CD4-positive, alpha-beta T cell treated with Interleukin-4 for 1 hour (primary cell): Measurements from ENCODE around the gene DRAM1.
A peak's percentile ranks its signal among the peaks of the same experiment; 100 is the strongest.
"Not testable (repeated sequence)": the region's sequence is repeated elsewhere in the genome, so short reads cannot be mapped to it uniquely, and the experiment has no call there.

ENCODE experiments used
- DNase-seq, 2 donors: peaks; one replicate each; pipeline ENCODE4 v3.0.0-alpha.2; 2020 to 2022

The DRAM1 gene

GRCh38 chr12:101859664-101860607, 17.4 kb upstream of the DRAM1 start:
- no peak for DNase-seq

GRCh38 chr12:101861688-101862087, 15.7 kb upstream of the DRAM1 start:
- DNase-seq = not testable (repeated sequence)

GRCh38 chr12:101862245-101862644, 15.1 kb upstream of the DRAM1 start:
- DNase-seq = no peak

DNA sequence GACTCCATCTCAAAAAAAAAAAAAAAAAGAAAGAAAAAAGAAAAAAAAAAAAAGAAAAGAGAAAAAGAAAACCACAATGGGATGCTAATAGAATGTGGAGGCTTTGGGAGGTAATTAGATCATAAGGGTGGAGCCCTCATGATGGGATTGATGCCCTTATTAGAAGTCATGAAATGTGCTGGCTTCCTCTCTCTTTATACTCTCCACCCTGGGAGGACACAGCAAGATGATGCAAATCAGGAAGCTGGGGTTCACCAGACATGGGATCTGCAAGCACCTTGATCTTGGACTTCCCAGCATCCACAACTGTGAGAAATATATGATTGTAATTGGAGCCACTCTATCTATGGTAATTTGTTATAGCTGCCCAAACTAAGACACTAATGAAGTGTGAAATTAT, 13.4 kb upstream of the DRAM1 start:
- DNase-seq = no peak

DNA sequence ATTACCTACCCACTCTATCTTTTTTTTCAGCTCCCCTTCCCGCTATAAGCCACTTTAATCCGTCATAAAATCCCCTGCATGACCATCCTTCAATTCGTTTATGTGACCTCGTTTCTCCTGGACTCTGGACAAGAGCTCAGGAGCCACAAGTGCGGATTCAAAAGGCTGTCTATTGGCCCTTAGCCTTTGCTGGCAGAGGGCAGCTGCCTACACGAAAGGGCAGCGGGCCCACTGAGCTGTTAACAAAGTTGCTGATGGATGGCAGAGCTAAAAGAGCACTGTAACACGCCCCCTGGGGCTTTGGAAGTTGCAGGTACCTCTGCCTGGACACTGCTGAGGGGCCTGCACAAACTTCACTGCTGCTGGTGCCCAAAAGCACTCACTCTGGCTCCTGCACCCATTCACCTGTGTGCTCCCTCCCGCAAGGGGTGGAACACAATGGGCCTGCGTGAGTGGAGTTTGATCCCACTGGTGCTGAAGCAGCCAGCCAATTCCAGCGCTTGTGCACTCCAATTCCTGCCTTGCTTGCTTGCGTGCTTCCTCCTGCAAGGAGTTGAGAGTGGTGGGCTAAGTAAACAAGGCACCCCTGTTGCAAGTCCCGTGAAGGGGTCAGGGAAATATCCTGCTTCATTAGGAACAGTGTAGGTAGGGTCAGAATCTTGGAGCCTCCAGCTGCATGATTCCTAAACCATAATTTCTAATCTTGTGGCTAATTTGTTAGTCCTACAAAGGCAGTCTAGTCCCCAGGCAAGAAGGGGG, 10.6 kb upstream of the DRAM1 start:
- no peak for DNase-seq

GRCh38 chr12:101867619-101868018, 9.8 kb upstream of the DRAM1 start:
- DNase-seq = not testable (repeated sequence)

- DNase-seq = no peak
These were observed 6.5 kb upstream of the DRAM1 start for GRCh38 chr12:101870925-101871324.

- no peak for DNase-seq
These were observed 2.2 kb upstream of the DRAM1 start for GRCh38 chr12:101875162-101875561.

GRCh38 chr12:101876322-101876860, 989 bp upstream of the DRAM1 start:
- DNase-seq = no peak

DNA sequence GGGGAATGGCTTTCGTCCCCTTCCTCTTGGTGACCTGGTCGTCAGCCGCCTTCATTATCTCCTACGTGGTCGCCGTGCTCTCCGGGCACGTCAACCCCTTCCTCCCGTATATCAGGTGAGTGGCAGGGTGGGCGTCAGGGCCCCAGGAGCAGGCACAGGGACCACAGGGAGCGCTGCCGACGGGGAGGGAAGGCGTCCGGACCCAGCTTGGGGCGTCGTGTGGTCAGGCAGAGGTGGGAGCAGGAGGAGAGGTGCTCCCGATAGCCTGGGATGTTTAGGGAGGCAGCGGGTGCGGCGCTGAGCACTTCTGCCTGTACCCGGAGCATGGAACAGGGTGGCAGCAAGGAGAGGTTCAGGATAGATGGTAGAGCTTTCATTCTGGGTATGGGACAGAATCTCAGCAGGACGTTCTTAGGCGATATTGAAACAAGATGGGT, 444 bp downstream of the DRAM1 start:
- no peak for DNase-seq

DNA sequence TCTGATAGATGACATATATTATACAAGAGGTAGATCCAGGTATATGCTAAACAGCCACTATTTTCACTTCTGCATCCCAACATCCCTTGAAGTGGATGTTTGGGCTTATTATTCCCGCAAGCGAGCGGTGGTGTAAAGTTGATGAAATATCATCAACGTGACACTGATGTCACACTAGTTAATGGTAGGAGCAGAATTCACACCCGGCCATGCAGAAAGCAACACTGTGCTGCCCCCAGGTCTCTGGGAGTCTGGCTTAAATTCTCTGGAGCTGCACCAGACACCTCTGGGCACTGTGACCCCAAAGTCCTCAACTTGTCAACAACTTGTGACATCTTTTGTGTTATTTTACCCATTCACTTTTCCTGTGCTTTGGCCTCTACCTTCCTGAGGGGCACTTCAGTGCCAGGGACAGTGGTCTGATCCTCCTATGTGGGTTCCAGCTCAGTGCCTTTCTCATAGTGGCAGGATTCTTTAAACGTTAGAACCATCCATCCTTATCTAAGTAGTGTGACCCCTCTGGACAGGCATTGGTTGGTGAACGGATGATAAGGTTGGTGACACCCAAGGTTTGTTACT, 952 bp downstream of the DRAM1 start:
- peak in 1 of 2 donors; percentile 9 for DNase-seq

- DNase-seq = no peak
These were observed 3.4 kb downstream of the DRAM1 start for GRCh38 chr12:101880769-101881168.

GRCh38 chr12:101881228-101881627, 3.8 kb downstream of the DRAM1 start:
- DNase-seq = no peak

- no peak for DNase-seq
These were observed 6.8 kb downstream of the DRAM1 start for GRCh38 chr12:101884174-101884573.

DNA sequence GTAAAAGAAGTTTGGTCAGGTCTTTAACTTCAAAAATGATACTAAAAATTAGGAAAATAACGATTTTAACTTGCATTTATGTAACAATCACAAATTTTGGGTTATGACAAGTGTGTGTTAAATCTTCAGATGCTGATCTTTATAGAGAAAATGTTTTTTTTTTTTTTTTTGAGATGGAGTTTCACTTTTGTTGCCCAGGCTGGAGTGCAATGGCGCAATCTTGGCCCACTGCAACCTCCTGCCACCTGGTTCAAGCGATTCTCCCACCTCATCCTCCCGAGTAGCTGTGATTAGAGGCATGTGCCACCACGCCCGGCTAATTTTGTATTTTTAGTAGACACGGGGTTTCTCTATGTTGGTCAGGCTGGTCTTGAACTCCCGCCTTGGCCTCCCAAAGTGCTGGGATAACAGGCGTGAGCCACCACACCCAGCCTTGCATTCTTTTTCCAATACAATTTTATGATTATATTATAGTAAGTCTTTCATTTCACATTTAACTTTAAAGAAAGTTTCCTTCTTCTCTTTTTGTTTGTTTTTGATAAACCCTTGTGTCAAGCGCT, 7.5 kb downstream of the DRAM1 start:
- DNase-seq = not testable (repeated sequence)

- DNase-seq = no peak
These were observed 8.7 kb downstream of the DRAM1 start for GRCh38 chr12:101885912-101886561.

- no peak for DNase-seq
These were observed 11.9 kb downstream of the DRAM1 start for GRCh38 chr12:101889211-101889752.

GRCh38 chr12:101891462-101891971, 14.1 kb downstream of the DRAM1 start:
- peak in 1 of 2 donors; percentile 16 for DNase-seq

- DNase-seq = no peak
These were observed 15.4 kb downstream of the DRAM1 start for GRCh38 chr12:101892794-101893193.

DNA sequence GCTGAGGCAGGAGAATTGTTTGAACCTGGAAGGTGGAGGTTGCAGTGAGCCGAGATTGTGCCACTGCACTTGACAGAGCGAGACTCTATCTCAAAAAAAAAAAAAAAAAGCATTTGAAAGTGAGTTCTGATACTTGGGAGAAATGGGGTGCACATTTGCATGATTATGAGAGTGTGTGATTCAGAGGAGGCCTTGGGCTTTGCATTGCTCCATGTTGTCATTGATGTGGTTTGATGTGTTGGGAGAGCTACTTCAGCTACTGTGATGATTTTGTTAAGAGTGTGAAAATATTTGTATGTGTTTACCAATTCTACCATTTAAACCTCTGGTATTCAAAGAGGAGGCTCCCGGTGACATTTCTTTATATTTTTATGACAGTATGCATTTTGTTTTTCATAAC, 24.4 kb downstream of the DRAM1 start:
- no peak for DNase-seq

DNA sequence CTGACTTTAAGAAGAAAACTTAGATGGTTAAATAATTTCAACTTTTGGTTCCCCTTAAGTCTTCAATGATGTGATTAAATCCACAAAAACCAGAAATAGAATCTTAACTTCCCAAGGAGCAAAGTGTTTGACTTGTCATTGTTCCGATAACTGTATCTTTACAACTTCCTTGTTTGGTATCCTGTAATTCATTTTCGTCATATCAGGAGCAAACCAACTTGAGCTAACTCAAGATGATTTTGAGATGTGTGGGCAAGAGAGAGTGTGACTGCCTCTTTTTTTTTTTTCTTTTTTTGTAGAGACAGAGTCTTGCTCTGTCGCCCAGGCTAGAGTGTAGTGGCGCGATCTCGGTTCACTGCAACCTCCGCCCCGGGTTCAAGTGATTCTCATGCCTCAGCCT, 25.3 kb downstream of the DRAM1 start:
- DNase-seq = no peak

DNA sequence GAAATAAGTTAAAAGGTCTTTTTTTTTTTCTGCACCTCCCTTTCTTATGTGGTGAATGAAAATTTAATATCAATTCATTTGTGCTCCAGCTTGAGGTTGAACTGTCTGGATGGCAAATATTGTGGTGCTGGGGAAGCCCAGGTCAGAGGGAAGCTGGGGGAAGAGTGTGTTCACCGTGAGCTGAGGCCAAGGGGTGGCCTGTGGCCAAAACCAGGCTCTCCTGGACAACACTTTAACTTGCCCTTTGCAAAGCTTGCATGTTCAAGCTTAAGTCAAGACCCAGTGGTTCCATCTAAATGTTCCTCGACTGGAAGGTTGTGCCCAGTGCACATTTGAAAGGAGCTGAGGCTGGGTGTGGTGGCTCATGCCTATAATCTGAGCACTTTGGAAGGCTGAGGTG, 28.8 kb downstream of the DRAM1 start:
- DNase-seq = no peak
